WI38 (cell line): ENCODE measurements around the gene GSG1L.

Source experiments
- H3K4me3 ChIP-seq: 2 replicates; pipeline ENCODE4 v1.5.1; 2011; ENCODE audit warnings: low read depth, mild to moderate bottlenecking, control low read depth, low read length
- CTCF ChIP-seq: IDR thresholded peaks from 2 replicates; pipeline ENCODE4 v1.5.1; 2012; ENCODE audit warnings: low read depth, mild to moderate bottlenecking, control low read depth, low read length

Gene GSG1L

GRCh38 chr16:28003923-28004322, 59.6 kb downstream of the GSG1L start:
- TF ChIP-seq CTCF, result no peak
- H3K4me3 ChIP-seq, result no peak overlapping the region

GRCh38 chr16:28003021-28003865, 60.3 kb downstream of the GSG1L start:
- TF ChIP-seq CTCF, result no peak
- H3K4me3 ChIP-seq, result no peak overlapping the region

- no peak for TF ChIP-seq CTCF
- H3K4me3 ChIP-seq, result no peak overlapping the region
Measured at GRCh38 chr16:28001642-28002041, 61.9 kb downstream of the GSG1L start.

- no peak for TF ChIP-seq CTCF
Measured at GRCh38 chr16:28001184-28001583, 62.3 kb downstream of the GSG1L start.

GRCh38 chr16:28000314-28001169, 63.0 kb downstream of the GSG1L start:
- H3K4me3 ChIP-seq, result no peak overlapping the region
- TF ChIP-seq CTCF, result no peak

More at GRCh38 chr16:28001184-28001583, 62.3 kb downstream of the GSG1L start:
- H3K4me3 ChIP-seq, result no peak overlapping the region

- no peak overlapping the region for H3K4me3 ChIP-seq
- no peak for TF ChIP-seq CTCF
Measured at GRCh38 chr16:27999687-28000086, 63.8 kb downstream of the GSG1L start.

GRCh38 chr16:27995378-27995777, 68.1 kb downstream of the GSG1L start:
- no peak for TF ChIP-seq CTCF
- H3K4me3 ChIP-seq, result no peak overlapping the region
